Activated T-cell treated with anti-CD3 and anti-CD28 coated beads, Interleukin-2, amount 50 U/mL, for 72 hours (primary cell): ENCODE results near the gene TRIM66. TPM values are rescaled to one million over a fixed set of nuclear protein-coding genes. Genes with fewer than 3 reads are reported as not detected.
A peak's percentile ranks its signal among the peaks of the same experiment; 100 is the strongest.
"Not testable (repeated sequence)": the region's sequence is repeated elsewhere in the genome, so short reads cannot be mapped to it uniquely, and the experiment has no call there.

Source experiments
- ATAC-seq, 2 donors: fragments of 150-1000 bp; cut with Tn5 transposase; replicated peaks in 1 of 2; 2 replicates each; pipeline ENCODE4 v1.10.0; 2021; ENCODE audit warnings: moderate library complexity in 2 of 2, mild to moderate bottlenecking in 1 of 2
- DNase-seq, 2 donors: peaks; one replicate each; pipeline ENCODE4 v3.0.0; 2021 to 2022; ENCODE audit warnings: mixed read lengths in 1 of 2
- H3K27ac Mint-ChIP-seq: one replicate; pipeline ENCODE4 v1.8.0; 2022; ENCODE audit warnings: mild to moderate bottlenecking, moderate library complexity, mixed read lengths
- H3K27me3 Mint-ChIP-seq: one replicate; pipeline ENCODE4 v1.8.0; 2022; ENCODE audit warnings: low read depth, mixed read lengths
- H3K36me3 Mint-ChIP-seq, 2 donors: one replicate each; pipeline ENCODE4 v1.8.0; 2022; ENCODE audit warnings: mixed read lengths in 2 of 2, mild to moderate bottlenecking in 1 of 2; ENCODE audit not compliant: insufficient read depth in 2 of 2
- H3K4me1 Mint-ChIP-seq: one replicate; pipeline ENCODE4 v1.8.0; 2022; ENCODE audit warnings: low read depth, mixed read lengths
- H3K4me3 Mint-ChIP-seq, 2 donors: one replicate each; pipeline ENCODE4 v1.8.0; 2022; ENCODE audit warnings: mild to moderate bottlenecking in 2 of 2, mixed read lengths in 2 of 2, moderate library complexity in 2 of 2
- H3K9me3 Mint-ChIP-seq, 2 donors: one replicate each; pipeline ENCODE4 v1.8.0; 2022; ENCODE audit warnings: mixed read lengths in 2 of 2
- total RNA-seq, 2 donors: library from RNA; stranded (reverse); gene quantifications; one replicate each; pipeline ENCODE4 v1.2.3, GENCODE V29; 2022

TRIM66 gene
- total RNA-seq, 2 donors from 2014 or later, result 26.4 to 30.2 TPM

GRCh38 chr11:8679006-8679405, 3.5 kb downstream of the TRIM66 start:
- H3K27ac Mint-ChIP-seq, result no peak overlapping the region
- H3K27me3 Mint-ChIP-seq, result no peaks in the 10 kb centered on the region
- H3K4me3 Mint-ChIP-seq, result no peak overlapping the region
- no peak for DNase-seq
- peaks cover 0 to 4% of the 10 kb centered on the region in 2 donors for H3K9me3 Mint-ChIP-seq
- no peak for ATAC-seq
- H3K36me3 Mint-ChIP-seq, result peaks cover 15 to 21% of the 10 kb centered on the region in 2 donors
- peaks cover 29% of the 10 kb centered on the region for H3K4me1 Mint-ChIP-seq

GRCh38 chr11:8676458-8676857, 6.0 kb downstream of the TRIM66 start:
- H3K4me3 Mint-ChIP-seq, result no peak overlapping the region
- ATAC-seq, result no peak
- H3K4me1 Mint-ChIP-seq, result peaks cover 12% of the 10 kb centered on the region
- H3K27ac Mint-ChIP-seq, result no peak overlapping the region
- DNase-seq, result no peak
- peaks cover 8 to 15% of the 10 kb centered on the region in 2 donors for H3K36me3 Mint-ChIP-seq
- no peaks in the 10 kb centered on the region for H3K27me3 Mint-ChIP-seq
- peaks cover 0 to 4% of the 10 kb centered on the region in 2 donors for H3K9me3 Mint-ChIP-seq

GRCh38 chr11:8674859-8675258, 7.6 kb downstream of the TRIM66 start:
- no peak for ATAC-seq
- peaks cover 1 to 11% of the 10 kb centered on the region in 2 donors for H3K36me3 Mint-ChIP-seq

GRCh38 chr11:8672346-8672745, 10.1 kb downstream of the TRIM66 start:
- no peak for ATAC-seq
- H3K27me3 Mint-ChIP-seq, result no peaks in the 10 kb centered on the region
- H3K4me1 Mint-ChIP-seq, result no peaks in the 10 kb centered on the region

More at GRCh38 chr11:8674859-8675258, 7.6 kb downstream of the TRIM66 start:
- no peaks in the 10 kb centered on the region for H3K4me1 Mint-ChIP-seq
- H3K4me3 Mint-ChIP-seq, result no peak overlapping the region
- DNase-seq, result no peak
- no peaks in the 10 kb centered on the region for H3K27me3 Mint-ChIP-seq
- H3K27ac Mint-ChIP-seq, result no peak overlapping the region
- H3K9me3 Mint-ChIP-seq, result no peaks in the 10 kb centered on the region

GRCh38 chr11:8671651-8672062, 10.8 kb downstream of the TRIM66 start:
- Mint-ChIP-seq H3K4me1 (no peaks in the 10 kb centered on the region), H3K36me3 (peaks cover 1 to 8% of the 10 kb centered on the region in 2 donors), H3K9me3 (no peaks in the 10 kb centered on the region), H3K27me3 (no peaks in the 10 kb centered on the region), H3K4me3 (no peak overlapping the region), H3K27ac (no peak overlapping the region)
- ATAC-seq (no peak), DNase-seq (no peak)

More at GRCh38 chr11:8672346-8672745, 10.1 kb downstream of the TRIM66 start:
- Mint-ChIP-seq H3K36me3 (peaks cover 1 to 8% of the 10 kb centered on the region in 2 donors), H3K9me3 (no peaks in the 10 kb centered on the region), H3K4me3 (no peak overlapping the region), H3K27ac (no peak overlapping the region)
- no peak for DNase-seq

GRCh38 chr11:8671193-8671612, 11.3 kb downstream of the TRIM66 start:
- Mint-ChIP-seq H3K27ac (no peak overlapping the region), H3K27me3 (no peaks in the 10 kb centered on the region), H3K9me3 (no peaks in the 10 kb centered on the region), H3K4me3 (no peak overlapping the region), H3K4me1 (no peaks in the 10 kb centered on the region), H3K36me3 (peaks cover 1 to 8% of the 10 kb centered on the region in 2 donors)
- ATAC-seq, result no peak
- no peak for DNase-seq

- not testable (repeated sequence) for H3K4me1 Mint-ChIP-seq
Observed at GRCh38 chr11:8670081-8670480, 12.4 kb downstream of the TRIM66 start.

GRCh38 chr11:8665222-8665621, 17.2 kb downstream of the TRIM66 start:
- ATAC-seq (no peak), DNase-seq (no peak)
- no peak overlapping the region for H3K4me3 Mint-ChIP-seq
- H3K27me3 Mint-ChIP-seq, result no peaks in the 10 kb centered on the region
- no peaks in the 10 kb centered on the region for H3K36me3 Mint-ChIP-seq
- H3K27ac Mint-ChIP-seq, result no peak overlapping the region
- no peaks in the 10 kb centered on the region for H3K9me3 Mint-ChIP-seq
- H3K4me1 Mint-ChIP-seq, result no peaks in the 10 kb centered on the region

More at GRCh38 chr11:8670081-8670480, 12.4 kb downstream of the TRIM66 start:
- H3K27me3 Mint-ChIP-seq, H3K27ac Mint-ChIP-seq, H3K36me3 Mint-ChIP-seq, DNase-seq, H3K9me3 Mint-ChIP-seq, H3K4me3 Mint-ChIP-seq, ATAC-seq: not testable (repeated sequence)

- Mint-ChIP-seq H3K36me3 (no peaks in the 10 kb centered on the region), H3K9me3 (no peaks in the 10 kb centered on the region), H3K4me1 (no peaks in the 10 kb centered on the region), H3K4me3 (no peak overlapping the region), H3K27ac (no peak overlapping the region), H3K27me3 (no peaks in the 10 kb centered on the region)
- no peak for ATAC-seq
- no peak for DNase-seq
Observed at GRCh38 chr11:8661001-8661795, 21.3 kb downstream of the TRIM66 start.

- no peaks in the 10 kb centered on the region for H3K4me1 Mint-ChIP-seq
- no peak overlapping the region for H3K4me3 Mint-ChIP-seq
- DNase-seq (no peak), ATAC-seq (no peak)
- H3K9me3 Mint-ChIP-seq, result no peaks in the 10 kb centered on the region
- no peaks in the 10 kb centered on the region for H3K36me3 Mint-ChIP-seq
- H3K27ac Mint-ChIP-seq, result peak overlapping the region; percentile 43
- no peaks in the 10 kb centered on the region for H3K27me3 Mint-ChIP-seq
Observed at GRCh38 chr11:8658321-8659057, 24.0 kb downstream of the TRIM66 start.

GRCh38 chr11:8656291-8656690, 26.2 kb downstream of the TRIM66 start:
- Mint-ChIP-seq H3K4me3 (no peak overlapping the region), H3K36me3 (no peaks in the 10 kb centered on the region)

GRCh38 chr11:8654503-8654902, 28.0 kb downstream of the TRIM66 start:
- ATAC-seq, result peak in 1 of 2 donors; percentile 47
- peak overlapping the region; percentile 92 for H3K27ac Mint-ChIP-seq

More at GRCh38 chr11:8656291-8656690, 26.2 kb downstream of the TRIM66 start:
- ATAC-seq (no peak), DNase-seq (no peak)
- H3K27ac Mint-ChIP-seq, result no peak overlapping the region
- H3K27me3 Mint-ChIP-seq, result no peaks in the 10 kb centered on the region
- H3K4me1 Mint-ChIP-seq, result no peaks in the 10 kb centered on the region
- no peaks in the 10 kb centered on the region for H3K9me3 Mint-ChIP-seq

GRCh38 chr11:8652140-8652539, 30.3 kb downstream of the TRIM66 start:
- Mint-ChIP-seq H3K27me3 (no peaks in the 10 kb centered on the region), H3K4me1 (no peaks in the 10 kb centered on the region), H3K4me3 (no peak overlapping the region), H3K27ac (no peak overlapping the region), H3K9me3 (no peaks in the 10 kb centered on the region), H3K36me3 (peaks cover 0 to 2% of the 10 kb centered on the region in 2 donors)
- ATAC-seq, result no peak
- DNase-seq, result no peak

More at GRCh38 chr11:8654503-8654902, 28.0 kb downstream of the TRIM66 start:
- Mint-ChIP-seq H3K36me3 (no peaks in the 10 kb centered on the region), H3K4me1 (no peaks in the 10 kb centered on the region), H3K4me3 (peak overlapping the region in 1 of 2 donors; percentile 10), H3K27me3 (no peaks in the 10 kb centered on the region), H3K9me3 (no peaks in the 10 kb centered on the region)
- DNase-seq, result no peak
